HUDEP-2 (cell line): ENCODE results near the gene PCED1A.

ENCODE experiments used
- DNase-seq, 76 experiments: peaks; one replicate each; lab custom pipeline; 2025; ENCODE audit not compliant: unreplicated experiment in 76 of 76; lab: John Stamatoyannopoulos, UW

Gene PCED1A

DNA sequence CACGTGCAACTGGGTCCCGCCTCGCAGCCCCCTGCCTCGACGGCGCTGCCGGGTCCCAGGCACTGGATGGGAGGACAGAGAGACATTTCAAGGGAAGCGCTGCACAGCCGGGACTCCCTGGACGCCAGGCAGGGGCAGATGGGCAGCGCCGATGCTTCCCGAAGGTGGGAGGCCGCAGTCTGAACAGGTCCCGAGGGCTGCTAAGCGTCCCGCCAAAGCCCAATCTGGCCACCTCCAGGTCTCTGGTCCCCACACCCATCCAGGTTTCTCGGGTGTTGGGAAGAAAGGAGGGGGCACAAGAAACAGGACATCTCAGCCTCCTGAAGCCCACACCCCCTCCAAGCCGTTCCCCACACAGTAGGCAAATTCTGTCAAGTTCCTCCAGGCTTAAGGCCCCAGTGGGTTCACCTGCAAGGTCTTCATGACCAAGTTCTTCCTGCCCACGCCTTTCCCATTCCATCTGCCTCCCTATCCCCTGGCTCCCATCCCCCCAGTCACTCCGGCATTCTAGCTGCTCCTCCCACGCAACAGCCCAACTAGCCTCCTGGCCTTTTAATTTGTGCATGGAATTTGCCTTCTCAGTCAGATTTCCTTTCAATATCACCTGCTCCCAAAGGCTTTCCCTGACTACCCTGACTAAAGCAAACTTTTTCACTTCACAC is 34.6 kb downstream of the PCED1A start:
- no peak for DNase-seq

DNA sequence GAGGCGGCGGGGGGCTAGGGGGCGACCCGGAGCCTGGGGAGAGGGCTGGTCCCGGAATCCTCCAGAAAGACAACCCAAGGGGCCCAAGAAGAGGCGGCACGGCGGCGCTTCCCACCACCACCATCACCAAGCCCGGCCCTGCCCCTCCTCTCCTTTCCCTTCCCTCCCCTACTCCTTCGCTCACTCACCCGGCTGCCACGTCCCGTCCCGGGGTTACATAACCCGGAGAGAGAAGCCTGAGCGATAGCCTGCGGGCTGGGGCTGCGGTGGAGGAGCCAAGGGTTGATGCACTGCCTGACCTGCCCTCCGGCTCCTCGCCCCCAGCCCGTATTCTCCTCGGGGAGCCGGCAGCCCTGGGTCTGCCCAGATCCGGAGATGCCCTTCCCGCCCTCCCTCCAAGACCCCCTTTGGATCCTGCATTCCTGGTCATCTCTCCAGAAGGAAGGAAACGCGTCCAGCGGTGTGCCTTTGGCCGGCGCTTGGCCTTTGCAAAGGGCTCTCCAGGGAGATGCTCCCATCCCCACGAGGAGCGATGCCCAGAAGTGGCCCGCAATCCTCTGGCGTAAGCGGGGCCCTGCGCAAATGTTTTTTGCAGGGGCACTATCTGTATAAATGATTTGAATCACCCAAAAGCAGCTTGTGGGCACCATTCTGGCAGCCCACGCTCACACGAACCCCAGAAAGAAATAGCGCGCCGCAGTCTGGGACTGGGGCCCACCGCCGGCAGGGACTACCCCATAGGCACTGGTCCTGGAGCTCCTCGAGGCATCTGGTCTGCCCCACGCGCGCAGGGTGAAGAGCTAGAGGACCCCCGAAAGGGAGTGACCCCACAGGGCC is 35.4 kb downstream of the PCED1A start:
- no peak for DNase-seq

DNA sequence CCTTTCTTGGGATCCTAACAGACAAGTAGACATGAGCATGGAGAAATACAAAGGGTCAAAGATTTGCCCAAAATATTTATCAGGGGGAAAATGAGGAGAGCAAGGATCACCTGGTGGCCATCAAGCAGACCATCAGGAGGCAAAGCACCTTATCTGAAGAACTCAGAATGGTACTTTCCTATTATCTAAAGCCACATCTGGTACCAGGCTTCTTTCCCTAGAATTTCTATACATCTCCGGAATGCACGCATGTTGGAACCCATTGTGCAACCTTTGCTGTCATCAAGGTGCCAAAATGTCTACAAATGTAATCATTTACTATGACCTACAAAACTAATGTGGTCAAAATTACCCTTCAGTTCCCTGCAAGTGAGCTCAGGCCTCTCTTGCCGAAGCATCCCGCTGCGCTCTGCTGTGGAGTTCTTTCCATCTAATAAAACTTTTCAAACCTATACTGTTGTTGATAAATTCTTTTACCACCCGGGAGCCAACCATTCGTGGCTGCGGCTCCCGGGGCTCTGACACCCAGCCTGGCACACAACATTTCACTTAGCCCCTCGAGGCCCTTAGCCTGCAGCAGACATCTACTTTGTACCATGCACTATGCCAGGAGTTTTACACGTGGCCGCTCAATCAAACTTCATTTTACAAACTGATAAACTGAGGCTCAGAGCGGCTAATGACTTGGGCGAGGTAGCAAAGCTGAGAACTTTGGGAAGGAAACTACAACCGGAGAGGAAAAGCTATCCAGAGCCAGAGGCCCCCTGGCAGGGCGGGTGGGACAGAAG is 36.2 kb downstream of the PCED1A start:
- no peak for DNase-seq

DNA sequence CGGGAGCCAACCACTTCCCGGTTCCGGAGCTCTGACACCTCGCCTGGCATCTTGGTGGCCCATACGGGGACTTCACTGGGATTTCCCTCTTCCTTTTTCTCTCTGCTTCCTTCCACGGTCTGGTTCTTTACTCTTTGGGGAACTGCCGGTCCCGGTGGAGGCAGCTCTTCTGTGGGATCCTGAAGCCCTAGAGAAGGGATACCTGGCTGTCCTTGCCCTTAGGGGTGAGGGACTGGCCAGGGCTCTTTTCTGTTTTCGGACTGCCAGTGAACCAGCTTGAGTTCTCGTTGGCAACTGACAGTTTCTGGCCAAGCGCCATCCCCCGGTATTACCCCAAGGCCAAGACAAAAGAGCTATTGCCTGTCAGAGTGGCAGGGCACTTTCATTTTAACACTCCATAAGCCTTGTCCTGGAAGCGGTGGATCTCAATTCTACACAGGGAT is 39.1 kb downstream of the PCED1A start:
- DNase-seq: no peak

DNA sequence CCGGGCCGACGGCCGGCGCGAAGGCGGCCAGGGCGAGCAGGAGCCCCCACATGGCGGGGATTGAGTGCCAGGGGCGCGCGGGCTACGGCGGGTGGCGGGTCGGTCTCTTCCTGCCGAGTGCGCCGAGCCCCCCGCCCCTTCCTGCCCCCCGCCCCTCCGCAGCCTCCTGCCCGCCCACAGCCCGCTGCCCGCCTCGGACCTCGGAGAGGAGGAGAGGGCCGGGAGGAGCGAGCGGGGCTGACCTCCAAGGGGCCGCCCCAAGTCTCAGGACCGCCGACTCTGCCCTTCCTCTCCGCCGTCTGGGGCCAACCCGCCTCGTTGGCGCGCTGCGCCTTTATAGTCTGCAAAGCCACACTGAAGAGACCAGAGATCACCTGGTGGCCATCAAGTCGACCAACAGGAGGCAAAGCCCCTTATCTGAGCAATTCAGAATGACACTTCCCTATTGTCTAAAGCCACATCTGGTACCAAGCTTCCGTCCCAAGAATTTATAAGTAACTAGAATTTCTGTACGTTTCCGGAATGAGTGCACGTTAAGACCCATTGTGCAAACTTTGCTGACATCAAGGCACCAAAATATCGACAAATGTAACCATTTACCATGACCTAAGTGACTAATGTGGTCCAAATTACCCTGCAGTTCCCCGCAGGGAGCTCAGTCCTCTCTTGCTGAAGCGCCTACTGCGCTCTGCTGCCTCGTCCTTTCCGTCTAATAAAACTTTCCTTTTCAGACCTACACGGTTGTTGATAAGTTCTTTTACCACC is 39.8 kb downstream of the PCED1A start, which contains the start of gene CPXM1:
TSS of gene CPXM1 (minus strand) at position 107 of the 765 bp plus-strand sequence. CDS start at position 52, 55 bp downstream.
- DNase-seq: peak in 1 of 76 experiments; percentile 3

DNA sequence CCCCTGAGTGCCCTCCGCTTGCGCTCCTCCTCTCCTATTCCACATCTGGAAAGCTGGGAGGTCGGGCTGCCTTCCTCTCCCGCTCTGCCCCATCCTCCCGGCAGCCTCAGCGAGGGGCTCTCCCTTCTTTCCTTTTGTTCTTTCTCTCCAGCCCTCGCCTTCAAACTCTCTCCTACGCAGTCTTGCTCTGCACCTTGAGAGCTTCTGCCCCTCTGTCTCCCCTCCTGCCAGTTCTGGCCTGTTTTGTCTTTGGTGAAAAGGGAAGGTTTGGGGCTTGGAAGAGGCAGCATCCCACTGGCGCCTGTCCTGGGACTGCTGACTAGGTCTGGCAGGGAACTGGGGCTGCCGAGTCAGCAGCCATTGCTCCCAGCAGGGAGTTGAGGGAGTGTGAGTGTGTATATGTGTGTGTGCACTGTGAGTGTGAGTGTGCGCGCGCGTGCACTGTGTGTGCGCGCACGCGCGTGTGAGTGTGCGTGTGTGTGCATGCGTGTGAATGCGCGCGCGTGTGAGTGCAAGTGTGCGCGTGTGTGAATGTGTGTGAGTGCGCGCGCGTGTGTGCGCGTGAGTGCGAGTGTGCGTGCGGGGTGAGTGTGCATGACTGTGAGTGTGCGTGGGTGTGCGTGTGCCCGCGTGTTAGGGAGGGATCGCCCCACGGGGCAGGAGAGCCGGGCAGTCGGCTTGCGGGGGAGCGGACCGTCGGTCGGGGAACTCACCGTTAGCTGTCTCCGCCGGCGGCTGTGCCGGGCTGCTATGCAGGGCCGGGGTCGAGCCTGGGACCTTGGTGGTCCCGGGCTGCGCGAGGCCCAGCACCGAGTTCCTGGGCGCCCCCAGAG is 40.6 kb downstream of the PCED1A start:
- DNase-seq: no peak

DNA sequence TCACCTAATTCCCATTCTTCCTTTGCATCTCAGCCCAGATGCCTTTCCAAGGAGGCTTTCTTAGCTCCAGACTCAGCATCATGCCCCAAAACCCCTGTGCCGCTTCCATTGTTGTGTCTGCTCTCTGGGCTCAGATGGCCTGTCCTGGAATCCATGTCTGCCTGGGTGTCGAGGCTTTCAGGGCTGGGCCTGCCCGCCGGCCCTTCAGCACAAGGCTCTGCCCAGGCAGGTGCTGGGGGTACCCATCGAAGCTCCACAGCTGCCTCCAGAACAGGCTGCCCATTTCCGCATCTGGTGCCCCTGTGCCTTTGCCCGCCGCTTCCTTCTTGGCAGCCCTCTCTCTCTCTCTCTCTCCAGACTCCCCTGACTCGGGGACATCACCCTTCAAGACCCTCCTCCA is 41.2 kb downstream of the PCED1A start:
- no peak for DNase-seq

DNA sequence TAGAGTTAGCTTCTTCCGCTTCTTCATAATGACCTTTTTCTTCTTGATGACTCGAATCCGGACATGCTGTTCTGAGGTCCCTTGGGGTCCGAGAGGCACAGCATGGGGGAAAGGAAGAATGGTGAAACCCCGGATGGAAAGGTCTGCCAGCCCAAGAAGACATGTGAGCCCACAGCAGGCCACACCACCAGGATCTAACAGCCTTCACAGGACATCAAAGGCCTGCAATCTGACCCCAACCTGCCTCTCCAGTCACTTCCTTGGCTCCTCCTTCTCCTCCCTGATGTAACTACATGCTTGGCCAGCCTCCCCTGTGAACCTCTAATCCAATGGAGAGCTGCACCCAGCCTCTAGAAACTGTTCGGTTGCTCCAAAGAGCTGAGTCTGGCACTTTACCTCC is 41.6 kb downstream of the PCED1A start:
- no peak for DNase-seq

DNA sequence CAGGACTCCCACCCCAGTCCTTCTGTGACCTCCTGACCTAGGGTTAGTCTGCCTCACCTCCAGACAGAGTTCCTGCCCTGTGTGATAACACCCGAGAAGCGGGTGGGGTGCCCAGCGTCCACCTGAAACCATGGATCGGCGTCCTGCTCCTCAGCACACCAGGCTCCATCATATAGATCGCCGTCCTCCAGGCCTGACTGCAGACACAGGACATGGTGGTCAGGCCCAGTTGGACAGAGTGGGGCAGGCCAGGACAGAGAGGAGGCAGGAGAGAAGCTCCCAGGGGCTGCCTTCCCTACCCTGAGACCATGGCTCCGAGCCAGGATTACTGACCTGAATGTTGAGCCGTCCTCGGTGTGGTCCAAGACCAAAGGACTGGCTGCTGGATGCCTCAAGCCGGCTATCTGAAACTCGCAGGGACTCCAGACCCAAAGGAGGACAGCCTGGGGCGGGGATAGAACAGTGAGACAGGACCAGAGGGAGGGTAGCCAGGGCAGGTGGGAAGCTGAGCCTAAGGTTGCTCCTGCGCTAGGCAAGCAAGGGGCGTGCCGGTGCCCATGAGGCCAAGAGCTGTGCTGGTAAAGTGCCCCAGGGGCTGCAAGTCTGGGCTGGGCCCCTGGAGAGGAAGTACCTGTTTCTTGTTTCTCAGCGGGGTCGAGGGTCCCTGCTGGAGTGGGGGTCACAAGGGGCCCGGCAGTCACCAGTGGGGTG is 42.2 kb downstream of the PCED1A start:
- no peak for DNase-seq

DNA sequence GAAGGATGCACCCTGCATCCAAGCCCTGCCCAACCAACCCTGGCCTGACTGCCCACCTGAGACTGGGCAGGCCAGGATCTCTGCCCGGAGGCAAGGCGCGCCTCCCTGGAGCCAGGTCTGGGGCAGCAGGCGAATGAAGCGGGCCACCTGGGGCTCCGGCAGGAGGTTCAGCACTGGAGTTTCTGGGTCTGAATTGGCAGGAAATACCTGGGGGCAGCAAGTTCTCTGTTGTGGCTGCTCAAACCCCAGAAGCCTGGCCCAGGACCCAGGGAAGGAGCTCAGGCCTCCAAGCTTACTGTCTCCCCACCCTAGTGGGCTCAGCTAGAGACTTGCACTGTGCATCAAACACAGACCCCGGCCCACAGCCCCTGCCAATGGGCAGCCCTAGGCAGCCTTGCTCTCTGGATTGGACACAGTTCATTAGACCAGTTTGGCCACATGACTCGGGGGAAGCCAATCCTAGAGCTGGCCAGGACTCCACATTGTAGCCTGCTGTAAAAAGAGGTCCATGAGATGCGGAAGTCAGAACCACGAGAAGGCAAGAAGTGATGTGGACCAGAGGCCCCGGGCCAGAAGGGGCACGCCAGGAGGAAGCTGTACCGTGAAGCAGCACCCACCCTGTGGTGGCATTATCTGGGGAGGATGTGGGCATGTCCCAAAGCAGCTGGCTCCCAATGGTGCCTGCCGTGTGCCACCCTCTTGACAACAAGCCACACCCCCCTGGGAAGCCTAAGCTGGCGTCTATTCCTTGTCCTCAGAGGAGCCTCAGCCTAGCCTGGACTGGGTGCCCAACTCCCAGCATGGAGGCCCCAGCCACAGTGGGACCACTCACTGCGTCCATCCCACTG is 43.1 kb downstream of the PCED1A start:
- no peak for DNase-seq

DNA sequence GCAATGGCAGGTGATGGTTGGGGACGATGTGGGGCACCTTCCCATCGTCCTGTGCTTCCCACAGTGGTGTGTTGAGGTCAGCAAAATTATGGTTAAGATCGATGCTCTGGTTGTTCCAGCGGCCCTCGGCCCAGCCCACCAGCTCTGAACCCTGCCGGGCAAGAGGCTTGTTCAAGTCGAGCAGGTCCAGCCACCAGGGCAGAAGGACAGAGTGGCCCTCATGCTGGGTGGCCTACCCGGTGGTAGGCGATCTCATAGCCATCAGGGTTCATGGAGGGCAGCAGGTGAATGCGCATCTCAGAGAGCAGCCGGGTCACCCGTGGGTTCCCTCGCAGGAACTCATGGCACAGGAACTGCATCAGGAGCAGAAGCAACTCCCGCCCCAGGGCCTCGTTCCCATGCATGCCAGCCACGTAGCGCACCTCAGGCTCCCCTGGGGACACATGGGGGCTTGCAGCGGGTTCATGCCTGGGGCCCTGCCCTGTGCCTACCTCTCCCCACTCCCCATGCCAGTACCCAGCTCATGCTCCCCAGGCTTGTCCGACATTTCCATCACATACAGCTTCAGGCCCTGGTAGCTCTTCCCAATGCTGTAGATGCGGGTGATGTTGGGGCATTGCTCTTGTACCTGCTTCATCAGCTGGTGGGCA is 44.3 kb downstream of the PCED1A start:
- DNase-seq: no peak

DNA sequence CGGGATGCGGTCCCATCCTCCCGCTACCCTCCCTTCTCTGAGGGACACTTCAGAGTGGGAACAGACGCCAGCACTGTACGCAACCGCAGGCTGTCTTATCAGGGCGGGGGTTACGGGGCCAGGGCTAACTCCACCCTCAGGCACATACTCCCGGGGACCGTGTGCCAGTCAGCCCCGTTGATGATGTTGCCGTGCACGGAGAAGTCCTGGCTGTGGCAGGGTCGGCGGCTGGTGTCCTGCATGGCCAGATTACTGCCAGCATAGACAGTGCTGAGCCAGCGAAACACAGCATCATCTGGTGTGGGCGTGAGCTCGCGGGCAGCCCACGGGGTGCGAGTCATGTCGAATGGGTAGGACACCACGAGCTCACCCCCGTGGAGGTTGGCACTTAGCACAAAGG is 45.0 kb downstream of the PCED1A start:
- peak in 67 of 76 experiments; percentile 11 to 87 (median 58) for DNase-seq

DNA sequence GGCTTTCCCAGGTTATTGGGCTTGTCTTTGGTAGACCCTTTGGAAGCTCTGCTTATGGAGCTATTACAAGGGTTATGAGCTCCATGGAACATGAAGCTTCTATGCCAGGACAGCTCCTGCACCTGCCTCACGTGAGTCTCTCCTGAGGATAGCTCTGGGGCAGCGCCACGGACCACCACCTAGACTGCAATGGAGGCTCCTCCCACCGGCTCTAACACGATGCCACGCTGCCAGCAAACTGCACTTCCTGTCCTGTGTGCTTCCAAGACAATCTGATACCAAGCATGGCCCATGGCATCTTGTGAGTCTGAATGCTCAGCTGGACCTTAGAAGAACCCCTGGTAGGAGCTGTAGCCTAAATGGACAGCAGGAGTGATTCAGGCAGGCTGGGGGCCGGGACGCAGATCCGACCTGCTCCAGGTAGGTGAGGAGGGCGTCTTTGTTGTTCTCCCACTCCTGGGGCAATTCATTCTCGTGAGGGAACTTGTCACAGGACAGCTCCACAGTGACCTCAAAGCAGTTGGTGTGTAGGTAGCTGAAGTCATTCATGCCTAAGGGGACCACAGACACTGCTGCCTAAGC is 45.5 kb downstream of the PCED1A start:
- no peak for DNase-seq

DNA sequence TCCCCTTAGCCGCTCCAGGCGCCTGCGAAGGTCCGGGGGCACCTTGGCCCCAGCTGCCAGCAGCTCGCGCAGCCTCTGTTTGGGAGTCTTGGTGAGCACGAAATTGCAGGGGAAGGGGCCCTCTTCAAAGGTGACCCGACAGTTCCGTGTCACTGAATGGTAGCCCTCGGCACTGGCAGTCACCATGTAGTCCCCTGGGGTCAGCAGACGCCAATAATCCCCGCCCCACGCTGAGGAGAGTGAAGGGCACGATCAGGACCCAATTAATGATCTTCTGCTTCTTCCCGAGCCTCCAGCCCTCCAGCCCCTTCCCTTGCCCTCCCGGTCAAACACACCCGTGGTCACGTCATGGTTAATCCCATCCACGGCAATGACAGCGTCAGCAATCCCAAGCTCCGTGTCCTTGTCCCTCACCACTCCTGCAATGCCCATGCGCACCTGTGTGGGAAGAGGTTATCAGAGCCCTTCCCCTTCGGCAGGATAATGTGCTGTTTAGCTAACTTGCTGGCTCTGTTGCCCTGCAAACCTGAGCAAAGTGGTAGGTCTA is 46.2 kb downstream of the PCED1A start:
- no peak for DNase-seq

DNA sequence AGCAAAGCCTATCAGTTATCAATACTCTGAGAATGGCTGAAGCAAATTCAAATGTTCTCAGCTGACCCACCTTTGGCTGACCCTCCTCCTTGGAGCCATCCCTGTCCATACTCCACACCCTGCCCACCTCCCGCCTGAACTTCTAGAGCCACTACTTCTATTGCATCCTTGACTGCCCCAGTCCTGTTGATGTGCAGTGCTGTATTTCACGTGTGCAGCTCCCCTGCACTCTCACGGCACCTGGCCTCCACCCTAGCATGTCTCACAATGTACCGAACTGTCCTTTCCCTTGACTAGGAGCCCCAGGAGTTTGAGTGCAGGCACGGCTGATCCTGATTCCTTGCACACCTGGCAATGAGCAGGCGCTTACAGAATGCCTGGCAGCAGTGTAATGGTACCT is 47.0 kb downstream of the PCED1A start:
- no peak for DNase-seq
